ENCODE data around the gene CH25H. TPM values are rescaled to one million over a fixed set of nuclear protein-coding genes. Genes with fewer than 3 reads are reported as not detected.
A peak's percentile ranks its signal among the peaks of the same experiment; 100 is the strongest.

Gene CH25H
- total and polyA plus RNA-seq, 8 donors = 0.32 to 1.9 (median 0.49) TPM; not detected in 1

- intact Hi-C loops (cut with DNase I) = no loop called here
- no peak for ATAC-seq
- no peak overlapping the region for H3K4me3 ChIP-seq
- H3K27me3 ChIP-seq = no peaks in the 10 kb centered on the region
- TF ChIP-seq, protein P1, sequence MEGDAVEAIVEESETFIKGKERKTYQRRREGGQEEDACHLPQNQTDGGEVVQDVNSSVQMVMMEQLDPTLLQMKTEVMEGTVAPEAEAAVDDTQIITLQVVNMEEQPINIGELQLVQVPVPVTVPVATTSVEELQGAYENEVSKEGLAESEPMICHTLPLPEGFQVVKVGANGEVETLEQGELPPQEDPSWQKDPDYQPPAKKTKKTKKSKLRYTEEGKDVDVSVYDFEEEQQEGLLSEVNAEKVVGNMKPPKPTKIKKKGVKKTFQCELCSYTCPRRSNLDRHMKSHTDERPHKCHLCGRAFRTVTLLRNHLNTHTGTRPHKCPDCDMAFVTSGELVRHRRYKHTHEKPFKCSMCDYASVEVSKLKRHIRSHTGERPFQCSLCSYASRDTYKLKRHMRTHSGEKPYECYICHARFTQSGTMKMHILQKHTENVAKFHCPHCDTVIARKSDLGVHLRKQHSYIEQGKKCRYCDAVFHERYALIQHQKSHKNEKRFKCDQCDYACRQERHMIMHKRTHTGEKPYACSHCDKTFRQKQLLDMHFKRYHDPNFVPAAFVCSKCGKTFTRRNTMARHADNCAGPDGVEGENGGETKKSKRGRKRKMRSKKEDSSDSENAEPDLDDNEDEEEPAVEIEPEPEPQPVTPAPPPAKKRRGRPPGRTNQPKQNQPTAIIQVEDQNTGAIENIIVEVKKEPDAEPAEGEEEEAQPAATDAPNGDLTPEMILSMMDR (IDR thresholded peaks at IDR 0.05) = no peak
- no peak for FAIRE-seq
- 84 to 86% methylated on average over 5 of the region's 5 CpGs for WGBS, 2 donors
- H3K4me1 ChIP-seq = no peaks in the 10 kb centered on the region
- DNase-seq = no peak
- H3K9me3 ChIP-seq = no peaks in the 10 kb centered on the region
- no peak overlapping the region for H3K27ac ChIP-seq
- H3K36me3 ChIP-seq = no peaks in the 10 kb centered on the region
These were observed 32.0 kb upstream of the CH25H start for GRCh38 chr10:89238956-89239644.

GRCh38 chr10:89237849-89238248 is 30.7 kb upstream of the CH25H start:
- no peaks in the 10 kb centered on the region for H3K27me3 ChIP-seq
- no peak overlapping the region for H3K27ac ChIP-seq
- no peaks in the 10 kb centered on the region for H3K36me3 ChIP-seq
- no peak for ATAC-seq
- TF ChIP-seq, protein P1 (IDR thresholded peaks at IDR 0.05) = no peak
- no peaks in the 10 kb centered on the region for H3K4me1 ChIP-seq
- H3K4me3 ChIP-seq = no peak overlapping the region
- intact Hi-C loops (cut with DNase I) = no loop called here
- no peak for FAIRE-seq
- no peak for DNase-seq
- H3K9me3 ChIP-seq = no peaks in the 10 kb centered on the region

DNA sequence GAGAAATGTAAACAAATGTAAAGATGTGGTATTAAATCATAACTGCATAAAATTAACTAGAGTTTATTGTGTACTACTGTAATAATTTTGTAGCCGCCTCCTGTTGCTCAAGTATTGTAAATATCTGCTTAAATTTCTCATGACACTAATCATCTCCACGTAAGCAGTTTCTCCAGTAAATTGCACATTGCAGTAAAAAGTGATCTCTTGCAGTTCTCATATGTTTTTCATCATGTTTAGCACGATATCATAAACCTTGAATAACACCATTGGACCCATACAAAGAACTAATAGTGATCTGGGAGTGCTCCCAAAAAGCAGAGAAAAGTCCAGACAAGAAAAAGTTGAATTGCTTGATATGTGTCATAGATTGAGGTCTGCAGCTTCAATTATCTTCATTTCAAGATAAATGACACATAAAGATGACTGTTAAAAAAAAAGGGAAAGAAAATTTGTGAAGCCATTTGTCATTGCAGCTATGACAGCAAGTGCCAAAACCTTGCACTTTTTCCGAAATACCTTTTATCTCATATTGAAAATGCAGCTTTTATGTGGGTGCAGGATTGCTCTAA is 29.2 kb upstream of the CH25H start:
- H3K27ac ChIP-seq = no peak overlapping the region
- no peaks in the 10 kb centered on the region for H3K36me3 ChIP-seq
- H3K4me3 ChIP-seq = no peak overlapping the region
- H3K9me3 ChIP-seq = no peaks in the 10 kb centered on the region
- 87 to 94% methylated on average over 4 of the region's 4 CpGs for WGBS, 2 donors
- TF ChIP-seq, protein P1 (IDR thresholded peaks at IDR 0.05) = no peak
- H3K4me1 ChIP-seq = no peaks in the 10 kb centered on the region
- FAIRE-seq (no peak), DNase-seq (no peak), ATAC-seq (no peak)
- no peaks in the 10 kb centered on the region for H3K27me3 ChIP-seq
- intact Hi-C loops (cut with DNase I) = no loop called here

DNA sequence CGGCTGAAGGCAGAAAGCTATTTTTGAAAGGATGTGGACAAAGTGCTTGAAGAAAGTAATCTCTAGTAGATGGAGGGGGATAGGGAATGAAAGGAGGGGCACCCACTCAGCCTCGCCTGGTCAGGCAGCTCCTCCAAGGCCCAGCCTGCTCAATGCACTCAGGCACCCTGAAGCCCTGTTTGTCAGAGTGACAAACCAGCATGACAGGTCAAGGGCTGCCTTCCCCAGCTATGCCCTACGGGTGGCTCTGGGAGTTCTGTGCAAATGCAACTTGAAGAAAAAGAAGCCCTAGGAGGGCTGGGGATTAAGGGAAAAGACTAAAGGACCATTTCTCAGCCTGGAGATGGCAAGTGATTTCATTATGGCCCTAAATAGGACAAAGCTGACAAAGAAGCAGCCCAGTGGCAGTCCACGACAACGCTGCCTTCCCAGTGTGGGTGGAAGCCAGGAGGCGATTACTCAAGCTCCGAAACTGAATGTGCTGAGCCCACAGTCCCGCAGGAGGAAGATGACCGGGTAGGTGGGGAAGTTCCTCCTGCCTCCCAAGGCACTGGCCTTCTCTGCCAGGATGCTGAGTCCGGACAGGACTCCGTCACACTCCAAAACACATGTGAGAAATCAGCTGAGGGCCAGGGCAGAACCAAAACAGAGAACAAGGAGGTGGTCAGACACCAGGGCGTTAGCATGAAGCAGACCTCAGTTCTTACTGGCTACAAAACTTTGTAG is 28.1 kb upstream of the CH25H start:
- DNase-seq (peak in 1 of 6 donors; percentile 64), FAIRE-seq (no peak), ATAC-seq (peak in 3 of 4 donors; percentile 35 to 83 (median 83))
- no peak overlapping the region for H3K4me3 ChIP-seq
- no peak overlapping the region for H3K27ac ChIP-seq
- H3K9me3 ChIP-seq = no peaks in the 10 kb centered on the region
- no peaks in the 10 kb centered on the region for H3K27me3 ChIP-seq
- intact Hi-C loops (cut with DNase I) = no loop called here
- H3K36me3 ChIP-seq = no peaks in the 10 kb centered on the region
- H3K4me1 ChIP-seq = no peaks in the 10 kb centered on the region
- WGBS, 2 donors = 89 to 92% methylated on average over 12 of the region's 12 CpGs
- TF ChIP-seq, protein P1 (IDR thresholded peaks at IDR 0.05) = no peak

GRCh38 chr10:89233033-89233432 is 25.9 kb upstream of the CH25H start:
- Histone ChIP-seq H3K9me3 (no peaks in the 10 kb centered on the region), H3K27me3 (no peaks in the 10 kb centered on the region), H3K4me3 (no peak overlapping the region), H3K27ac (no peak overlapping the region), H3K4me1 (no peaks in the 10 kb centered on the region), H3K36me3 (no peaks in the 10 kb centered on the region)
- DNase-seq (no peak), FAIRE-seq (no peak), ATAC-seq (no peak)
- intact Hi-C loops (cut with DNase I) = no loop called here
- TF ChIP-seq, protein P1 (IDR thresholded peaks at IDR 0.05) = no peak
- WGBS, 2 donors = 66 to 76% methylated on average over 2 of the region's 2 CpGs

All from pancreas (tissue), 10 donors.